NCI-H2227 (cell line): ENCODE measurements around the gene NTHL1.
"Not testable (repeated sequence)": the region's sequence is repeated elsewhere in the genome, so short reads cannot be mapped to it uniquely, and the experiment has no call there.

Experiments
- DNase-seq: peaks from one replicate; lab custom pipeline; 2025; ENCODE audit not compliant: unreplicated experiment; lab: John Stamatoyannopoulos, UW

Gene NTHL1

DNA sequence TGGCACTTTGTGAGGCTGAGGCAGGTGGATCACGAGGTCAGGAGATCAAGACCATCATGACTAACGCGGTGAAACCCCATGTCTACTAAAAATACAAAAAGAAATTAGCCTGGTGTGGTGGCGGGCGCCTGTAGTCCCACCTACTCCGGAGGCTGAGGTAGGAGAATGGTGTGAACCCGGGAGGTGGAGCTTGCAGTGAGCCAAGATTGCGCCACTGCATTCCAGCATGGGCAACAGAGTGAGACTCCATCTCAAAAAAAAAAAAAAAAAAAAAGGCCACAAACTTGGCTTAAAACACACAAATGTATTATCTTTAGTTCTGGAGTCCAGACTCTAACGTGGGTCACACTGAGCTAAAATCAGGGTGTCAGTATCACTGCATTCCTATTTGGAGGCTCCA, 35.9 kb downstream of the NTHL1 start:
- not testable (repeated sequence) for DNase-seq

DNA sequence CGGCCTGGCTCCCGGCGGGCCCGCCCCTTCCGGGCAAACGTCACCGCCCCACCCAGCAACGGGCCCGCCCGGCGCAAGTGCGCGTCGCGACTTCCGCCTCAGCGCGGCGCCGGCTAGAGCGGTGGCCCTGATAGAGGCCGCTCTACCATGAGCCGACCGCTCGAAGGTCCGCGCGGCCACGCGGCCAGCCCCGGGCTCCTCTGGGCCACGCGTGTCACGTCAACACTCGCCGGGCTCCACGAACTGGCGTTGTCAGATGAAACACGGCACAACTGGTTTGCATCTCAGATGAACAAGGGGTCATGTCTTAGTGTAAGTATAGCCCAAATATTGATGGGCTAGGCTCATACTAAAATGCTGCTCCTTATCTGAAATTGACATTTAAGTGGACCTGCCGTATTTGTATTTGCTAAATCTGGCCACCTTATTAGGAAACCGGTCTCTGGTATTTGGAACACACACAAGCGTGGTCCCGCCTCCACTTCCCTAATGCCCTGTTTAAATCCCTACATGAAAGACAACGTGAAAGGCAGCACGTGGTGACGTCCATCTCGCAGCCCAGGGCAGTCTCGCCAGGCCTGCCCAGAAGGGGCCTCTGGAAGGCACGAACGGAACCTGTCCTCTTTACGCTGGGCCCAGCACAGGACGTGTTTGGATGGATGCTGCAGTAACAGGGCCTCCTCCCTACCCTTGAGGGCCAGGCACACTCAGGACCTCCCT, 37.7 kb downstream of the NTHL1 start, which contains the start of gene ZNF598:
Gene ZNF598, minus strand, starts transcription at position 31 of the 720 bp plus-strand sequence.
- peak; percentile 97 for DNase-seq

DNA sequence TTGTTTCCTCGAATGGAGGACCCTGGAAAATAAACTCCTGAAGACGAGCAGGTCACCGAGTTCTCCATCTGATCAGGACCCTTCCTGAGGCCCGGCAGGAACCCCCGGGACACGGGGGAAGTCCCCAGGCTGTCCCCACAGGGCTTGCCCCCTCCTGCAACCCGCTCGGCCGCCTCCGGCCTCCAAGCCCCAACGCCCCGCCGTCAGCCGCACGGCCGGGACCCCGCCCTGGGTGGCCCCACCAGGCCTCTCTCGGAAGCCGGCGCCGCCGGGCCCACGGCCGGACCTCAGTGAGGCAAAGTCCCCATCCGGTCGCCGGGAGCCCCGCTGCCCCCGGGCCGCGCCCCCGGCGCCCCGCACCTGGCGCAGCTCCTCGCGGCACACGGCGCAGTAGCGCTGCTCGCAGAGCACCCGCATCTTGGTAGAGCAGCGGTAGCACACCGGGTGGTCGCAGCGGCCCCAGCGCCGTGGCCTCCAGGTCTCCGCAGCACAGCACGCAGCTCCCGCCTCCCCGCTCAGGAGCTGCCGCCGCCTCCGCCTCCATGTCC, 38.4 kb downstream of the NTHL1 start:
- no peak for DNase-seq

DNA sequence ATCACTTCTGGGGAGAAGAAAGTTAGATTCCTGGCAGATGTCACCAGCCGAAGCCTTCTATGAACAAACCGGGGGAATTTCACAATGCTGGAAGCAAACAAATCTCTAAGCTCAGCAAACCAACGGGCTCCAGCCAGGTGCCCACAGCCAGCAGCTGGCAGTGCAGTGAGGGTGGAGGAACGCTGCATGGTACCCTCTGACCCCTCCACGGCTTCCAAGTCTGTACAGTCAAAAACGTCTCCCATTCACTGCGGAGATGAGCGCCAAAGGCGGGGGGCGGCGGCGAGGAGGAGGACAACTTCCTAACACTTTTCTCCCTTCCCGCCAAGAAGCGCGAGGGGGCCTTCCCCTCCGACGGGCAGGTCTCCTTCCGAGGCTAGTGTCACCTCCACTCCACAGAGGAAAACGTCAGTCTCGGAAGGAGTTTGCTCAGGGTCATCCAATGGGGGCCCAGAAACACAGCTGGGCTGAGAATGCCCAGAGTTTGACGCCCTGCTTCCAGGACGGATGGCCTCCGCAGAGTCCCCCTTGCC, 38.9 kb downstream of the NTHL1 start:
- DNase-seq = peak; percentile 52

DNA sequence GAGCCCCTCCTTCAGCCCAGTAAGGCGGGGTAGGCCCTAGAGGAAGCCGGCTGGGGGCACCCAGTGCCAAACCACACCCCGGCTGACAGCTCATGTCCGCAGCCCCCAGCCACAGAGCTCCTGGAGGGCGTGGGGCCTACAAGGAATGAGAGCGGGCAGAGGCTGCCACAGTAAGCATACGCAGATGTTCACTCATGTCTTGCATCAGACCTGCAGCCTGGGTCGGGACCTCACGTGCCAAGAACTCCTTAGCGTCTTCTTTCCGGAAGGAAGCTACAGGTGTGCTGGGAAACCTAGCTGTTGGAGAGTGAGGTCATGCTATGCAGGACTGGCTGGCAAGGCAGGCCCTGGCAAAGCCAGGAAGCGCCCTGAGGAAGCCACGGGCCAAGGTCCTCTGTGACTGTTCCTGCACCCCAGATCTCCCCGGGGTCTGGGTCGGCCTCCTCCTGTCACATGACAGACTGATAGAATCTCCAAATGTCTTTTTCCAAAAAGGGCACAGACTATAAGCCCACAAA, 39.6 kb downstream of the NTHL1 start:
- no peak for DNase-seq

DNA sequence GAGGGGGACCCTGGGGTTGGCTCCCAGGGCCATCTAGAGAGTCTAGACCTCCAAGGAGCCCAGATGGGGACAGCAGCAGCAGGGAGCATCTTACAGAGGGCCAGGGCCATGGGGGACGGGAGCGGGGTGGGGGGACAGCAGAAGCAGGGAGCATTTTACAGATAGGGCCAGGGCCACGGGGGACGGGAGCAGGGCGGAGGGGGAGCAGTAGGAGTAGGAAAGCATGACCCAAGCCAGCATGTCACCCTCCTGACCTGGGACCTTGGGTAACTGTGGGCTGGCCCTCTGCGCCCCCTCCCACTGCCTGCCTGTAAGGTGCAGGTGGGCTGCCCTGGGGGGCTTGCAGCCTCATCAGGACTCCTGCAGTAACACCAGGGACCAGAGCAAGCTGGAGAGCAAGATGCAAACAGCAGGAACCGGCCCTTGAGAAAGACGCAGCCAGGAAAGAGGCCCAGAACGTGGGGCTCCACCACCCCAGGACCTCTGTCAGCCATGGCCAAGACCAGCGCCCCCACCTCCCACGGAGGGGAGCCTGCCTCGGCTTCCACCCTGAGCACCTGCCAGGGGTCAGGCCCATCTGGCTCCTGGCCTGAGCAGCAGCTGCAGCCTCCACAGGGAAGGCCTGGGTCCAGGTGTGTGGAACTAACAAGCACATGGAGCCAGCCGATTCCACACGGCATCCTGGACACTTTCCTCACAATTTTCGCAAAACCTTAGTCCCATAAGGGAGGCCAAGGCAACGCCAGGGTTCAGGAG, 40.4 kb downstream of the NTHL1 start:
- DNase-seq = no peak

DNA sequence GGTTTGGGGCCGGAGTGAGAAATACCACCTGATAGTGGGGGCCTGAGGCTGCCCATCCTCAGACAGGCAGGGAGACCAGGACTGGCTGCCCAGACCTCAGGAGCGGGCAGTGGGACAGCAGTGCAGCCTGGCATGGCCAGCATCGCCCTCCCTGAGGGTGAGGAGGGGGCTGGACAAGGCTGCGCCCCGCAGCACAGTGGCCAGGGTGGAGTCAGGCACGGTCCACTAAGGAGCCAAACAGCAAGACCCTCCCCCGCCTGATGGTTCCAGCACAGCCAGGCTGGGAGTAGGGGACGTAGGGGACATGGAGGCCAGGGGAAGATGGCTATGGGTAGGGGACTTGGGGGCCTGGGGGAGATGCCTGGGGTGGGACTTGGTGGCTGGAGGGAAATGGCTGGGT, 41.3 kb downstream of the NTHL1 start:
- DNase-seq = no peak

DNA sequence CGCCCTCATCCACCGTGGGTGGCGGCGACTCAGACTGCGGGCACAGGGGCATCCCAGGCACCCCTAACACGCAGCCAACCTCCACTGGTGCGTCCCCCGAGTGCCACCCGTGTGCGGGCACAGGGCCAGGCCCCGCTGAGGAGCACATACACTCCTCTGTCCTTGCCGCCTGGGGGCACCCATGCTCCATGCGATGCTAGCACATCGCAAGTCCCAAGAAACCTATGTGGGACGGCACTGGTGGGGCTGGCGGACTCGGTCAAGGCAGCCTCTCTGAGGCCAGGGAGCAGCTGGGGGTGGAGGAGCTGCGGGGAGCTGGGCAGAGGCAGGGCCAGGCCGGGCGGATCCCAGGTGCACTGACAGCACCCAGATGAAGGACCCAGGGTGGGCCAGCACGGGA, 42.0 kb downstream of the NTHL1 start:
- DNase-seq = no peak

DNA sequence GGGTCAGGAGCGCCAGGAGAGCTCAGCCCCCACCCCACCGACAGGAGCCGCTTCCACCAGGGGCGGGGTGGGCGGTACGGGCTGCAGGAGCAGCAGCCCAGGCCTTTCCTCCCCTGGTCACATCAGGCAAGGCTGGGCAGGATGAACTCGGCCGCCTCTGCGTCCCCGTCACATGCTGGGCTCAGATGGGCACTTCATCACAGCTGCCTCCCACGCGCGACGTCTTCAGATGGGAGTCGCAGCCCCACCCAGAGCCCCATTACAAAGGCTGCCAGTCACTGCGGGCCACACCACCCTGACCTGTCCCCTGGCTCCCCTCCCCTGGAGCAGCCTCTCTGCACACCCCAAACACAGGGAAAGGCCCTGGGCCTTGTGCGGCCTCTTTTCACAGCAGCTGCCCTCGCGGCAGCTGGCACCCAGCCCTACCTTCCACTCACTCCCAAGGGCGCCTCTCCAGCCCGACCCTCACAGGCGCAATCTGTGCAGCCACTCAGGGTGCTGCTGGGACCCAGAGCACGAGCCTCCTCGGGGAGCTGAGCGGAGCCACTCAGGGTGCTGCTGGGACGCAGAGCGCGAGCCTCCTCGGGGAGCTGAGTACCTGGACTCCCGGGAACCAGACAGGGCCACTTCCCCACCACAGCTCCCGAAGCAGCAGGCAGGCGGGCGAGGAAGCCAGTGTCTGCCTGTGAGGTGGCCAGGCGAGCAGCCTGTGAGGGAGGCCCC, 42.7 kb downstream of the NTHL1 start:
- DNase-seq = peak; percentile 44

DNA sequence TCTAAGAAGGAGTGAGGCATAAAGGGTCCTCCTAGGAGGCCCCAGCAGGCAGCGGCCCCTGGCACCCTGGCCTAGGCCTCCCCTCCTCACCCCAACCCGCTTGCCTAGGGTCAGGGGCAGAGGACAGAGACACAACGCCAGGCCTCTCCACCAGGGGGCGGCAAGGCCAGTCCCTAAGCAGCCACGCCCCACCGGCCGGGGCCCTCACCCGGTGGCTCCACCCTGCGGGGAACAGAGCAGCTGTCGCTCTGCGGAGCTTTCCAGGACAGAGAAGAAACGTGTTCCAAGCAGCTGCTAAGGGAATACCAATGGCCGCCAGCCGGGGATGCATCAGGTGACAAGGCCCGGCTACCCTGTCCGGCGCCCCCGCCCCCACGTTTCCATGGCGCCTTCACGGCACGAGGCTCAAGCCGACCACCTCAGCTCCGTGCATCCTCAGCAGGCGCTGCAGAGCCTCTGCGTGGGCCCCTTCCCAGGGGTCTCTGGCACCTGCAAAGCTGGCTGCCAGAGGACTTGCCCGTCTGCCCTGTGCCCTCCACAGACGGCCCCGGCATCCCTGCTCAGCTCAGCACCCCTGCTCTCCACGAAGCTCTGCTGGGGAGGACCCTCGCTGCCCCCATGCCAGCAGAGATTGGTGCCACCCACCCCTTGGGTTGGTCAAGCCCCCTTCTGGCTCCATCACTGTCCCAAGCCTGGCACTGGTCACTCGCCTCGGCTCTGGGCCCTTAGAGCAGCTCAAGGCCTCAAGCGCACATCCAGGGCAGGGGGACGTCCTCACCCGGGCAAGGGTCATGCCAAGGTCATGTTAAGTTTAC, 43.6 kb downstream of the NTHL1 start:
- DNase-seq = peak; percentile 95

DNA sequence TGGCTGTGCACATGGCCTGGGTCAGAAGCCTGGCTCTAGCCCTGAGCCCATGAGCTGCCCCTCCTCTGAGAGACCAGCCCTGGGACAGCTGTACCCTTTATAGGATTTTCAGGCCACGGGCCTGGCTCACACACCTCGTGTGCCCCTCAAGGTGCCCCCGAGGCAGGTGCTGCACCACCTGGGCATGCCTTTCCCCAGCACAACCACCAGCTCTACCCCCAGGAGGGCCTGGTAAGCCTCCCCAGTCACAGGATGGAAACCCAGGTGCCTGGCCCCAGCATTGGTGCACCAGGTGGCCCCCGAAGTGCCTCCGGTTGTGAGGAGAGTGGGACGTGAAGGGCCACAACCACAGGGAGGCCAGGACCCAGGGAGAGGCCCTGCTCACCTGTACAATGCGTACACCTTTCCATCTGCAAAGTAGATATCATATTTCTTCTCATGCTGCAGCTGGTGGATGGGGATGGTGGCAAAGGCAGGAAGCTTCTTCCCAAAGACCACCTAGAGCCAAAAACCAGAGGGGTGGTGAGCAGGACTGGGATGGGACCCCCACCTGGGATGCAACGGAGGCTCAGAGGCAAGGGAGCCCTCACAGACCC, 44.3 kb downstream of the NTHL1 start:
- DNase-seq = no peak

DNA sequence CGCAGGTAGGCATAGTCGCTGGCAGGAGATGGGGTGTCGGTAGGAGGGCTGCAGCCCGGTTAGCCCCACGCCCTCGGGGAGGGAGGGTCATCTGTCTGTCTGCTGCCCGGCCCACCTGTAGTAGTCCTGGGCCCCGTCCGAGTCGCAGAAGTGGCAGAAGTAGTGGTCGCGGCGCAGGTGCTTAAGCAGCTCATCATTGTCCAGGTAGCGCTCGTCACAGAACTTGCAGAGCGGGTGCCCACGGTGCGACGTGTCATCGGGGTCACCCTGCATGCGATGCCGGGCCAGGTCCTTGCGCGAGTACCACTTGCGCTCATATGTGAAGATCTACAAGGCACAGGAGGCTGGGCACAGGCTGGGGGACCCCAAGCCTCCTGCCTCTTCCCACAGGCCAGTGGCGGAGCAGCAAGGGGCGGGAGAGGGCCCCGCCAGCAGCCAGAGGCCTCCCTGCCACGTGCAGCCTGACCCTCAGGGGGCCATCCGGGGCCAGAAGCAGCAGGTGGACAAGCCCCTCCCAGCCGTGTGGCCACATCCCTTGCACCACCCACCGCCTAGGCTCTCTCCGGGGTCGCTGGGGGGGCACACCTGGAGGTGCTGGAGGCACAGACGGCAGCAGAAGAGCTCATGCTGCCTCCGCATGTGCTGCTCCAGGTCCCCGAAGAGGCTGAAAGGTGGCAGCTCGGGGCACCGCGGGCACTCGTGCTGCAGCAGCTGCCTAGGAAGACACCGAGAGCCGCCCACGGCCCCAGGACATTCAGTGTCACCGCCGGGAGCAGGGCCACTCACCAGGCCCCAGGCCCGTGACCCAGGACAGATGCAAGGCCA, 45.0 kb downstream of the NTHL1 start:
- no peak for DNase-seq

DNA sequence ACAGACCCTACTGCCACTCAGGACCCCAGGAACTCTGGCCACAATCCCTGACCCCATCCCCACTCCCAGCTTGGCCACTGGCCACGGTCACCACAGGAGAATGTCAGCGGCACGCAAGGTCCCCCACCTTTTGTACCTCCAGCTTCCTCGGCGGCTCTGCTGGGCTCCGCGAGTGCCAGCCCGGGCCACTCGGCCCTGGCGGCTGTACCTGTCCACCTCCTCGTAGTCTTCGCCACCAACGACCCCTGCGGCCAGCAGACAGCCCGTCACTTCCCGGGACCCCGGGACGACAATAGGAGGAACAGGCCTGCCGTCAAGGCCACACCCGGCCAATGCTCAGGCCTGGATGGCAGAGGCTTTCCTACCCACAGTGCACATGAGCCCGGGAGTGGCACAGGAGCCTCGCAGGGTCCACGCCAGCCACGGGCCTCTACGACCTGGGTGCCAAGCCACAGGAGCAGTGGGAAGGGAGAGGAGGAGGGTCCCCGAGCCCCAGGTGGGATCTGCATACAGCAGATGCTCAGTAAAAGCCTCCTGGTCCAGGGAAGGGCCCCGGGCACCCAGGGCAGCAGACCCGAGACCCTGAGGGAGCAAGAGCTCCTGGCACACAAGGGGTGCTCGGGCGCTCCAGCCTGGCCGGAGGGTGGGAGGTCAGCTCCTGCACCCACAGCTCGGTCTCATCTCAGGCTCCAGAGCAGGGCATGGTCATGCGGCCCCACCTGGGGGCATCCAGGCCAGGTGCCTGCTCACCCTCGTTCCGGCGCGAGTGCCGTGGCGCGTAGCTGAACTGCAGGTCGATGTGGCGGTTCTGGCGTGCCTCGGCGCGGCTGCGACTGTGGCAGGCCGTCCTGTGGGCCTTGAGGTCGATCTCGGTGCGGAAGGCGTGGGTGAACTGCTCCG, 45.9 kb downstream of the NTHL1 start:
- no peak for DNase-seq

DNA sequence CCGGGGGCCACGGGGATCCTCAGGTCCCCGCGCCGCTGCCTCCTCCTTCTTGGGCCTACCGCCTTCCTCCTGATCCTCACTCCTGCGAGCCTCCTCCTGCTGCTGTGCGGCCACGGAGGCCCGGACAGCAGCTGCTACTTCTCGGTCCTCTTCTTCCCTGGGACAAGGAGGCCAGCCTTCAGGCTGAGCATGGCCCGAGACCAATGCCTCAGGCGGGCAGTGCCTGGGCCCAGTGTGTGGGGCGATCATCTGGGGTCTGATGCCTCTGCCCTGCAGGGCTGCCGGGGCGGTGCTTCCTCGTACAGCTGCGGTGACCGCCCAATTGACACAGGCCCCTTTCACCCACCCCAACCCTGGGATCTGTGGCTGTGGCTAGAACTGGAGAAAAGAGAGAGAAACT, 46.6 kb downstream of the NTHL1 start:
- DNase-seq = no peak

DNA sequence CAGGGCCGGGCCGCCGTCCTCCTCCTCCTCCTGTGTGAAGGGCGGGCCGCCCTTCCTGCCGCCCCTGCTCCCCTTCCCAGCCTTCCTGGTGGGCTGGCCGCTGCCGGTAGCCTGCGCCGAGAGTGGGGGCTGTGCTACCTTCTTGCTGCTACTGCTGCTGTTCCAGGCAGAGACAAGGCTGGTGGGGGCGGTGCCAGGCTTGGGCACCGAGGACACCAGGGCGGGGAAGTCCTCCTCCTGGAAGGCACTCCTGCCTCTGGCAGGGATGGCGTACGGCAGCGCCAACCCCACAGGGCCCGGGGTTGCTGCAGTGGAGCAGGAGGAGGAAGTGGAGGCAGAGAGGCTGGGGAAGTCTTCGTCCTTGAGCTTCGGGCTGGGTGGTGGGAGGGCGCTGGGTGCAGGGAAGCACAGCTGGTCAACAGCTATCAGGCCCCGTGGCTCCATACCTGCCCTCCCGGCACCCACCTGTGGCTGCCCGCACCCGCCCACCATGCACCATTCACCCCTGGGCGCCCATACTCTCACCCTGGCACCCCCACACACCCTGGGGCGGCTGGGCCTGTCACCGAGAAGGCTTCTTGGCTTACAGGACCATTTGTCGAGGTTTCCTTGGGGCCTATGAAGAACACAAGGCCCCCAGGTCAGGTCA, 47.6 kb downstream of the NTHL1 start:
- no peak for DNase-seq

DNA sequence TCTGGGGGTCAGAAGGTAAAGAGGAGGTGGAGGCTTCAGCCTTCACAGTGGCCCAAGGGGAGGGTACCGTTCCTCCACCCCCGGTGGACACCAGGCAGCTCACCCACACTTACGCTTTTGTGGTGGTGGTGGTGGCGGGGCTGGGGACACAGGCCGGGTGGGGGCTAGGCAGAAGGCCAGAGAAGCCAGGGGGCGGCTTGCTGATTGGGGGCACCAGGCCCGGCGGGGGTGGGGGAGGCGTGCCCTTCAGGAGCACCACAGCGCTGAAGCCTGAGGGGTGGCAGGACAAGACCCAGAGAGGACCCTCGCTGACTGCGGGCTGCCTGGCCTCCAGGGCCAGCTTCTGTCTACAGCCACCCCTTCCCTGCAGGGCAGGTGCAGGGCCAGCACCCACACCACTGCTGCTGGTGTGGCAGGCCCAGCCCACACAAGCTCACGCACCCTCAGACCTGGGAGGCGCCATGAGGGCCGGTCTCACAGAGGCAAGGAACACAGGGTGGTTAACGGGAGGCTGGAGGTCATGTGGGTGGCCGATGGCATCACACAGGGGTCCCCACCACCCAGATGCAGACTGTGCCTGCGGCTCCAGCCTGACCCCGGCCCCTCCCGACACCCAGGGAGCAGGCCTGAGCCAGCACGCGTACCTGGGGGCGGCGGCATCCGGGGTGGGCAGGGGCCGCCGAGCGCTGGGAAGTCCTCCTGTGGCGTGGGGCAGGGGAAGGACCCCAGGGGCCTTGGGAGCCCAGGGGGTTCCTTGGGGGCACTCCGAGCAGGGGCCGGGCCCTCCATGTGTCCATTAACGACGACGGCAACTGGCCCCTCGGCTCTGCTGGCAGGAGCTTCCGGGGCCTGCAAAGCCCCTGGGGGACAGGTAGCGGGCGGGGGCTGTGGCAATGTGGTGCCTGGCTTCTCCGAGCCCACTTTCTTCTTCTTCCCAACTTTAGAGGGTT, 48.5 kb downstream of the NTHL1 start:
- DNase-seq = no peak
